ENCODE results near the gene ANKRD37.

Gene ANKRD37

DNA sequence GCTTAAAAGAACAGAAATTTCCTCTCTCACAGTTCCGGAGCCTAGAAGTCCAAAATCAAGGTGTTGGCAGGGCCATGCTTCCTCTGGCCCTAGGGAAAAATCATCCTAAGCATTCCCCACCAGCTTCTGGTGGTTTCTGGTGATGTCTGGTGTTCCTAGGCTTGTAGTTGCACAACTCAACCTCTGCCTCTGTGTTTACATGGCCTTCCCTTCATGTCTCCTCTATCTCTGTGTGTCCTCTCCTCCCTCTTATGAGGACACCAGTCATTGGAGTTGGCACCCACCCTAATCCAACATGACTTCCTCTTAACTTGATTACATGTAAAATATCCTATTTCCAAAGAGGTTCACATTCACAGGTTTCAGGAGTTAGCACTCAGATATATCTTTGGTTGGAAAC lies 16.3 kb upstream of the ANKRD37 start:
- Histone ChIP-seq H3K4me3 (IDR thresholded peaks at IDR 0.05; ENCODE audit: insufficient read depth, low read depth, low read length) (no peak overlapping the region), H3K4me1 (ENCODE audit: low read depth, poor library complexity, severe bottlenecking) (no peaks in the 10 kb centered on the region), H3K27ac (no peak overlapping the region), H2AFZ (ENCODE audit: low read depth) (no peak overlapping the region), H3K4me2 (no peak overlapping the region), H3K27me3 (ENCODE audit: insufficient read depth, low read depth) (no peaks in the 10 kb centered on the region), H3K36me3 (ENCODE audit: insufficient read depth) (no peaks in the 10 kb centered on the region), H4K20me1 (ENCODE audit: insufficient read depth) (no peaks in the 10 kb centered on the region), H3K9ac (no peak overlapping the region), H3K79me2 (ENCODE audit: insufficient read depth, low read depth) (no peaks in the 10 kb centered on the region)
- TF ChIP-seq, protein P1, sequence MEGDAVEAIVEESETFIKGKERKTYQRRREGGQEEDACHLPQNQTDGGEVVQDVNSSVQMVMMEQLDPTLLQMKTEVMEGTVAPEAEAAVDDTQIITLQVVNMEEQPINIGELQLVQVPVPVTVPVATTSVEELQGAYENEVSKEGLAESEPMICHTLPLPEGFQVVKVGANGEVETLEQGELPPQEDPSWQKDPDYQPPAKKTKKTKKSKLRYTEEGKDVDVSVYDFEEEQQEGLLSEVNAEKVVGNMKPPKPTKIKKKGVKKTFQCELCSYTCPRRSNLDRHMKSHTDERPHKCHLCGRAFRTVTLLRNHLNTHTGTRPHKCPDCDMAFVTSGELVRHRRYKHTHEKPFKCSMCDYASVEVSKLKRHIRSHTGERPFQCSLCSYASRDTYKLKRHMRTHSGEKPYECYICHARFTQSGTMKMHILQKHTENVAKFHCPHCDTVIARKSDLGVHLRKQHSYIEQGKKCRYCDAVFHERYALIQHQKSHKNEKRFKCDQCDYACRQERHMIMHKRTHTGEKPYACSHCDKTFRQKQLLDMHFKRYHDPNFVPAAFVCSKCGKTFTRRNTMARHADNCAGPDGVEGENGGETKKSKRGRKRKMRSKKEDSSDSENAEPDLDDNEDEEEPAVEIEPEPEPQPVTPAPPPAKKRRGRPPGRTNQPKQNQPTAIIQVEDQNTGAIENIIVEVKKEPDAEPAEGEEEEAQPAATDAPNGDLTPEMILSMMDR (conservative IDR thresholded peaks at IDR 0.05; ENCODE audit: low read depth, low read length) = no peak

DNA sequence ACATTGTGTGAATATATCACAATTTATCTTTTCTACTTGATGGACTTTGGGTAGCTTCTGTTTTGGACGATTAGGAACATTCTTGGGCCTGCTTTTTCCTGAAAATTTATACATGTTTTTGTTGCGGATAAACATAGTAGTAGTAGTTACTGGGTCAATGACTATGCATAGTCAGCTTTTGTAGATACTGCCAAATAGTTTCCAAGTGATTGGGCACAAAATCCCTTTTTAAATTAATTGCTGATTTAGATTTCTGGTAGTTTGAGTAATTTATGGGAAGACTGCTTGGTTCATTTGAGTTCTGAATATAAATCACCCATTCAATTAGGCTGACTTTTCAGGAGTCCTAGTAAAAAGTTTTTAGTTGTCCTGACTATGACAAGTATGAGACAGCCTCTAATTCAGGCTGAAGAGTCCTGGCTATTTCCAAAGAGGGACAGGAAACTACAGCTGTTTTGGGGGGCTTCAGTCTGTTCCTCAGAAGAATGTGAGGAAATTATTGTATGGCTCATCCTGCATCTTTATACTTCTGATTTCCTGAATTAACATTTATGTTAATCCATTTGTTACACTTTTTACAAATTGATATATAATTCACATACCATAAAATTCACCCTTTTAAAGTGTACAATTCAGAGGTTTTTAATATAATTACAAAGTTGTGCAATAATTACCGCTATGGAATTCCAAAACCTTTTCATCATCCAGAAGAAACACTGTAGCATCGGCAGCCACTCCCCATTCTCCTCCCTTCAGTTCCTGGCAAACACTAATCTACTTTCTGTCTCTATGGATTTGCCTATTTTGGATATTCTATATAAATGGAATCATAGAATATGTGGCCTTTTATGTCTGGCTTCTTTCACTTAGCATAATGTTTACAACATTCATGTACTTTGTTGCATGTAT lies 15.1 kb upstream of the ANKRD37 start:
- no peaks in the 10 kb centered on the region for H3K79me2 ChIP-seq (ENCODE audit: insufficient read depth, low read depth)
- H2AFZ ChIP-seq (ENCODE audit: low read depth) = no peak overlapping the region
- H3K4me3 ChIP-seq (IDR thresholded peaks at IDR 0.05; ENCODE audit: insufficient read depth, low read depth, low read length) = no peak overlapping the region
- H3K27ac ChIP-seq = no peak overlapping the region
- H3K4me1 ChIP-seq (ENCODE audit: low read depth, poor library complexity, severe bottlenecking) = no peaks in the 10 kb centered on the region
- H4K20me1 ChIP-seq (ENCODE audit: insufficient read depth) = no peaks in the 10 kb centered on the region
- no peaks in the 10 kb centered on the region for H3K36me3 ChIP-seq (ENCODE audit: insufficient read depth)
- no peak overlapping the region for H3K9ac ChIP-seq
- TF ChIP-seq, protein P1 (conservative IDR thresholded peaks at IDR 0.05; ENCODE audit: low read depth, low read length) = no peak
- H3K27me3 ChIP-seq (ENCODE audit: insufficient read depth, low read depth) = no peaks in the 10 kb centered on the region
- no peak overlapping the region for H3K4me2 ChIP-seq

DNA sequence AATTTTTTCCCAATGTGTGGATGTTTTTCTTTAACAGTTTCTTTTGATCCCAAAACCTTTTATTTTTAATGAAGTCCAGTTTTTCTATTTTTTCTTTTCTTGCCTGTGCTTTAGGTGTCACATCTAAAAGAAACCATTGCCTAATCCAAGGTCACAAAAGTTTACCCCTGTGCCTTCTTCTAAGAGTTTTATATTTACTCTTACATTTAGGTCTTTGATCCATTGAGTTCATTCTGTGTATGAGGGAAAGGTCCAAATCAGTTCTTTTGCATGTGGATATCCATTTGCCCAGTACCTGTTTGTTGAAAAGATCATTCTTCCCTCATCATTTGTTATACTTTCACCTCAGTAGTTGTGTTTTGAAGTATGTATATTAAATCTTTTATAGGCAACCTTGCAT lies 13.9 kb upstream of the ANKRD37 start:
- H4K20me1 ChIP-seq (ENCODE audit: insufficient read depth) = no peaks in the 10 kb centered on the region
- H3K4me3 ChIP-seq (IDR thresholded peaks at IDR 0.05; ENCODE audit: insufficient read depth, low read depth, low read length) = no peak overlapping the region
- no peak overlapping the region for H2AFZ ChIP-seq (ENCODE audit: low read depth)
- no peaks in the 10 kb centered on the region for H3K36me3 ChIP-seq (ENCODE audit: insufficient read depth)
- TF ChIP-seq, protein P1 (conservative IDR thresholded peaks at IDR 0.05; ENCODE audit: low read depth, low read length) = no peak
- no peaks in the 10 kb centered on the region for H3K79me2 ChIP-seq (ENCODE audit: insufficient read depth, low read depth)
- no peaks in the 10 kb centered on the region for H3K4me1 ChIP-seq (ENCODE audit: low read depth, poor library complexity, severe bottlenecking)
- H3K9ac ChIP-seq = no peak overlapping the region
- no peak overlapping the region for H3K27ac ChIP-seq
- H3K4me2 ChIP-seq = no peak overlapping the region
- H3K27me3 ChIP-seq (ENCODE audit: insufficient read depth, low read depth) = no peaks in the 10 kb centered on the region

DNA sequence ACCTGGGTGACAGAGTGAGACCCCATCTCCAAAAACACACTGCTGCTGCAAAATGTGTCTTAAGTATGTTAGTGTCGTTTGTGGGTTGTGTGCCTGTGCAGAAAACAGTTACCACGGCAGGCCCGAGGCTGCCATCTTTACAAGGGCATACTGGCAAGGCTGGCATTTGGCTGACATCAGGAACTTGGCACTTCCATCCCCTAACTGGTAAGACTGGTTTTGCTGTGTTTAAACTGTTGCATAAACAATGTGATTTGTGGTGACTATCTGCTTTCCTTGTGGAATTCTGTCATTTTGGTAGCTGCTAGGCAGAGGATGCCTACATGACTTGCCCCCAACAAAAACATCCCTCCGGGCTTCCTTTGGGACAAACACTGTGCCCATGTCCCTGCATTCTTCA lies 13.2 kb upstream of the ANKRD37 start:
- Histone ChIP-seq H3K9ac (no peak overlapping the region), H3K4me1 (ENCODE audit: low read depth, poor library complexity, severe bottlenecking) (no peaks in the 10 kb centered on the region), H2AFZ (ENCODE audit: low read depth) (no peak overlapping the region), H3K4me2 (no peak overlapping the region), H4K20me1 (ENCODE audit: insufficient read depth) (no peaks in the 10 kb centered on the region), H3K79me2 (ENCODE audit: insufficient read depth, low read depth) (no peaks in the 10 kb centered on the region), H3K27ac (no peak overlapping the region), H3K4me3 (IDR thresholded peaks at IDR 0.05; ENCODE audit: insufficient read depth, low read depth, low read length) (no peak overlapping the region), H3K36me3 (ENCODE audit: insufficient read depth) (no peaks in the 10 kb centered on the region), H3K27me3 (ENCODE audit: insufficient read depth, low read depth) (no peaks in the 10 kb centered on the region)
- TF ChIP-seq, protein P1 (conservative IDR thresholded peaks at IDR 0.05; ENCODE audit: low read depth, low read length) = no peak
